ENCODE results near the gene LAMTOR5. TPM values are rescaled to one million over a fixed set of nuclear protein-coding genes. Genes with fewer than 3 reads are reported as not detected.
"Not testable (repeated sequence)": the region's sequence is repeated elsewhere in the genome, so short reads cannot be mapped to it uniquely, and the experiment has no call there.

LAMTOR5 gene
- total RNA-seq, 1 experiment from 2014 or later: 206 TPM

- in situ Hi-C loops (cut with HindIII; ENCODE audit: low pct_unique_long_range_greater_than_20kb, low sequenced_read_pairs): no loop called here
- no peak for DNase-seq (ENCODE audit: low read depth, low spot score)
Observed at GRCh38 chr1:110404401-110404800, 3.1 kb downstream of the LAMTOR5 start.

GRCh38 chr1:110403805-110404204, 3.7 kb downstream of the LAMTOR5 start:
- DNase-seq (ENCODE audit: low read depth, low spot score): no peak
- in situ Hi-C loops (cut with HindIII; ENCODE audit: low pct_unique_long_range_greater_than_20kb, low sequenced_read_pairs): no loop called here

DNA sequence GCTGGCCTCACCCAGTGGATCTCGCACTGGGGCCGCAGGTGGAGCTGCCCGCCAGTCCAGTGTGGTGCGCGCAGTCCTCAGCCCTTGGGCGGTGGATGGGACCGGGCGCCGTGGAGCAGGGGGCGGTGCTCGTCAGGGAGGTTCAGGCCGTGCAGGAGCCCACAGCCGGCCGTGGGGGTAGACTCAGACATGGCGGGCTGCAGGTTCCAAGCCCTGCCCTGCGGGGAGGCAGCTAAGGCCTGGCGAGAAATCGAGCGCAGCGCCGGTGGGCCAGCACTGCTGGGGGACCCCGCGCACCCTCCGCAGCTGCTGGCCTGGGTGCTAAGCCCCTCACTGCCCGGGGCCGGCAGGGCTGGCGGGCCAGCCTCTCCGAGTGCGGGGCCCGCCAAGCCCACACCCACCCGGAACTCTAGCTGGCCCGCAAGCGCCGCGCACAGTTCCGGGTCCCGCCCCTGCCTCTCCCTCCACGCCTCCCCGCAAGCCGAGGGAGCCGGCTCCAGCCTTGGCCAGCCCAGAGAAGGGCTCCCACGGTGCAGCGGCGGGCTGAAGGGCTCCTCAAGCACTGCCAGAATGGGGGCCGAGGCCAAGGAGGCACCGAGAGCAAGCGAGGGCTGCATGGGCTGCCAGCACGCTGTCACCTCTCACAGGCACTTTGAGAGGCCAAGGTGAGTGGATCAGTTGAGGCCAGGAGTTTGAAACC, 11.1 kb downstream of the LAMTOR5 start:
- DNase-seq (ENCODE audit: low read depth, low spot score); in situ Hi-C loops (cut with HindIII; ENCODE audit: low pct_unique_long_range_greater_than_20kb, low sequenced_read_pairs): not testable (repeated sequence)

DNA sequence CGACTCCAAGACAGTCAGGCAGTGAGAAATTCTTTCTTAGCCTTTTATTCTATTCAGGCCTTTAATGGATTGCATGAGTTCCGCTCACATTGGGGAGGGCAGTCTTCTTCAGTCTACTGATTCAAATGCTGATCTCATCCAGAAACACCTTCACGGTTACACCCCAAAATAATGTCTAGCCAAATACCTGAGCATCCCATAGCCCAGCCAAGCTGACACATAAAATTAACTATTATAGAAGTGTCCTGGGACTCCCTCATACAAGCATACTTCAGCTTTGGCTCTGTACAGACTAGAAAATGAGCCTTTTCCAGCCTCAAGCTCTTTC, 13.0 kb downstream of the LAMTOR5 start:
- no peak for DNase-seq (ENCODE audit: low read depth, low spot score)
- in situ Hi-C loops (cut with HindIII; ENCODE audit: low pct_unique_long_range_greater_than_20kb, low sequenced_read_pairs): no loop called here

DNA sequence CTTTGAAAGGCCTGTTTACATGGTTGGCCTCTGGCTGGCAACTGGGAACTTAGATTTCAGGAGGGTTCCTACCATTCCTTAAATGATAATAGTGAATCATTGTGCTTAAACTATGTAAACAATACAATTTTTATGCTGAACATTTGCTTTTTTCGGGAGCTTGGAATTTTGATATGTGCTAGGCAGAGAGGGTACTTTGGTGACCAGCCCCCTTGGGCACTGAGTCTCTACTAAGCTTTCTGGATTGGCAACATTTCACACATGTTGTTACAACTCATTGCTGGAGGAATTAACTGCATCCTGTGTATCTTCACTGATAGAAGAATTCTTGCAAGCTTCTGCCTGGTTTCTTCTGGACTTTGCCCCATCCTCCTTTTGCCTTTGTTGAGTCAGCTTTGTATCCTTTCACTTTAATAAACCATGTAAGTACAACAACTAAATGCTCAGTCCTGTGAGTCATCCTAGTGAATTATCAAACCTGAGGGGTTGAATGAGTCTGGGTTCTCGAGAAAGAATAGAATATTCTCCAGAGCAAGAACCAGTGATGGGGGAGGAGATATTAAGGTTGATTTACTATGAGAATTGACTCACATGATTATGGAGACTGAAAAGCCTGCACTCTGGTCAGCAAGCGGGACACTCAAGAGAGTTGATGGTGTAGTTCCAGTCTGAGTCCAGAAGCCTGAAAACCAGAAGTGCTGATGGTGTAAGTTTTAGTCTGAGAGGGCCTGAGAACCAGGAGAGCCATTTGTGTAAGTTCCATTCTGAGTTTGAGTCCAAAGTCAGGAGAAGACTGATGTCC, 13.6 kb downstream of the LAMTOR5 start:
- no peak for DNase-seq (ENCODE audit: low read depth, low spot score)
- in situ Hi-C loops (cut with HindIII; ENCODE audit: low pct_unique_long_range_greater_than_20kb, low sequenced_read_pairs): no loop called here

DNA sequence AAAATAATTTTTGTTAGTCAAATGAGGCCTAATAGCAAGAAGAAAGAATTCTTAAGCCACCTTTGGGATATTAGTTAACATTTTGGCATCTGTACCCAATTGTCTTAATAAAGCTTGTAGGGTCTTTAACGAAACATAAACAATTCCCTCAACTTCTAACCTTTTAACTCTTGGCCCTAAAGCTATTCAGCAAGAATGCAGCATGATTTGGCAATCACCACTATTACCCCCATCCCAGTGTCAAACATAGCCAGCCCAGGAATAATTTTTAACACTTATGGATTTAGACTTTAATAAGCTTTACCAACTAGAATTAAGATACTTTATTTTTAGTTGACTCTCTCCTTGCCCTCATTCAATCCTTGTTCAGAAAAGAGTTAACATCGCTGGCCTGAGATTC, 14.2 kb downstream of the LAMTOR5 start:
- in situ Hi-C loops (cut with HindIII; ENCODE audit: low pct_unique_long_range_greater_than_20kb, low sequenced_read_pairs): no loop called here
- DNase-seq (ENCODE audit: low read depth, low spot score): no peak

DNA sequence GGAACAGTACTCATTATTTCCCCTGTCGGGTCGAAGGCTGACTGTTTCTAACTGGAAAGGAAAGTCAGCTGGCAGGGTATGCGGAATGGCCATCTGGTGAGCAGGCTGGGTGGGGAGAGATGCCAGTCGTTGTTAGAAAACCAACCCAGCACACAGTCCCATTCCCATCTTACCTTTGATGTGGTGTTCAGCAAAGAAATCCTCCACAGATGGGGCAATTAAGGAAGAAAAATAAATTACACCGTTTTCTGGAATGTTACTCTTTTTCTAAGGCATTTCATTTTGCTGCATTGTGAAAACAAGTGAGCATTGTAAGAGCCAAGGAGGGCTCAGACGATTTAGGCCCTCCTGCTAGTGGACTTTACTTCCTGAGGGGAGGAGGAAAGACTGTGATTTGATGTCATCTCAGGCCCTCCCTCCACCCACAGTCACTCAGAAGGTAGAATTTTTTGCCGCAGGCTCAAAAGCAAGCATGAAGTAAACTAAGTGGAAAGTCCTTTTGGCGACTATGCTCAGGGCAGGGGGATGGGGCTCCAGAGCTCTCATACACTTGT, 16.7 kb downstream of the LAMTOR5 start, which contains the start of gene SLC16A4:
TSS of gene SLC16A4 (minus strand) at position 335 of the 554 bp plus-strand sequence. CDS start 1,703 bp downstream, outside the sequence.
- in situ Hi-C loops (cut with HindIII; ENCODE audit: low pct_unique_long_range_greater_than_20kb, low sequenced_read_pairs): no loop called here
- peak; percentile 89 for DNase-seq (ENCODE audit: low read depth, low spot score)

DNA sequence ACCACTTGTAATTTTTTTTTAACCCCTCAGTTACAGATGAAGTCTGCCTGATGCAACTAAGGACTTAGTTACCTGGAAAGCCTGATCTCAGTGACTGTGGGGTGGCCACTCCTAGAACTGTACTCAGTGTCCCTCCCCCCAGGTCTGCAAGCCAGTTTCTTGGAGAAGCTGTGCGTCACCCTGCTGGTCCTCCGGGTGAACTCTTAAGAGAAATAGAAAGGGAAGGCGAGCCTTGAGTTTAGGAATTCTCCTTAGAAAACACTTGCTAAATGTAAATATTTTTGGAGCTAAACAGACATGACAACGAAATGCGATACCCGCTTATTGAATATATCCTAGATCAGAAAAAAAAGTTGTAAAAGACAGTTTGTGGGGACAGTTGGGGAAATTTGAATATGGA, 17.4 kb downstream of the LAMTOR5 start:
- DNase-seq (ENCODE audit: low read depth, low spot score): peak; percentile 67
- in situ Hi-C loops (cut with HindIII; ENCODE audit: low pct_unique_long_range_greater_than_20kb, low sequenced_read_pairs): no loop called here

DNA sequence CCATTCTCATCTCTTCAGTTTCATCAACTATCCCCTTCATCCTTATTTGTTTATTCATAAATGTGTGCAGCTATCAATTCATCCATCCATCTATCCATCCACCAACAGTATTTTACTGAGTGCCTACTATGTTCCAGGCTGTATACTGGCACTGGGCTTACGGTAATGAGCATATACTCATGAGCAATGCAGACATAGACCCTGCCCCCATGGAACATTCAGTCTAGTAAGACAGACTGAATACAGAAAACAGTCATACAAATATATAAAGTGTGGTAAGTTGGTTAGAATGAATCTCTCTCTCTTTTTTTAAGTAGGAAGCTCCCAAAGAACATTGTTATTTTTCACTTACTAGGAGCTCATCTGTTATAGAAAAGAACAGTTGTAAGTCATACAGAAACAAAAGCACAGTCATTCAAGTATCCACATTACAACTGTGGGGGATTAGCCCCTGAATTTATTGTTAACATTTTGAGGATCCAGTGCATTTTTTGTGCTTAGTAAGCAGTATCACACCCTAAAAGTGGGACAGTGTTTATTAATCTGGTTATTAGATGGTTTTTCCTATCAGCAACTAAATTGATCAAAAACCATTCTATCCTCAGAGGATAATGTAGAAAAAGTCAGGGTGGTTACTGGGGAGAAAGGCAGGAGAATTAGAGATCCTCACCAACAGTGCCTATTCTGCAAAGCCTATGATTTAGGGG, 20.3 kb downstream of the LAMTOR5 start:
- no peak for DNase-seq (ENCODE audit: low read depth, low spot score)
- in situ Hi-C loops (cut with HindIII; ENCODE audit: low pct_unique_long_range_greater_than_20kb, low sequenced_read_pairs): no loop called here

- in situ Hi-C loops (cut with HindIII; ENCODE audit: low pct_unique_long_range_greater_than_20kb, low sequenced_read_pairs): no loop called here
- no peak for DNase-seq (ENCODE audit: low read depth, low spot score)
Observed at GRCh38 chr1:110385369-110385768, 22.1 kb downstream of the LAMTOR5 start.

GRCh38 chr1:110384581-110385321, 22.7 kb downstream of the LAMTOR5 start:
- in situ Hi-C loops (cut with HindIII; ENCODE audit: low pct_unique_long_range_greater_than_20kb, low sequenced_read_pairs): no loop called here
- no peak for DNase-seq (ENCODE audit: low read depth, low spot score)

DNA sequence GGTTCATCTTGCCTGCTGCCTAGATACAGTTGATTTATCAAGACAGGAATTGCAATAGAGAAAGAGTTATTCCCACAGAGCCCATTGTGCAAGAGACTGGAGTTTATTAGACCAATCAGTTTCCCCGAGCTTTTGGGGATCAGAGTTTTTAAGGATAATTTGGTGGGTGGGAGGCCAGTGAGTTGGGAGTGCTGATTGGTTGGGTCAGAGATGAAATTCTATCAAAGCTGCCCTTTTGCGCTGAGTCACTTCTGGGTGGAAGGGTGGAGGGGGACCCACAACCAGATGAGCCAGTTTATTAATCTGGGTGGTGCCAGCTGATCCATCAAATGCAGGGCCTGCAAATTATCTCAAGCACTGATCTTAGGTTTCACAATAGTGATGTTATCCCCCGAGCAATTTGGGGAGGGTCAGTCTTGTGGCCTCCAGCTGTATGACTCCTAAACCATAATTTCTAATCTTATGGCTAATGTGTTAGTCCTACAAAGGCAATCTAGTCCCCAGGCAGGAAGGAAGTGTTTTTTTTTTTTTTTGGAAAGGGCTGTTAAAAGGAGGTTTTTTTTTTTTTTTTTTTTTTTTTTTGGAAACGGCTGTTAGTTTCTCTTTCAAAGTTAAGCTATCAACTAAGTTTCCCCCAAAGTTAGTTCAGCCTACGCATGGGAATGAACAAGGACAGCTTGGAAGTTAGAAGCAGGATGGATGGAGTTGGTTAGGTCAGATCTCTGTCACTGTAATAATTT, 24.1 kb downstream of the LAMTOR5 start:
- DNase-seq (ENCODE audit: low read depth, low spot score): no peak
- in situ Hi-C loops (cut with HindIII; ENCODE audit: low pct_unique_long_range_greater_than_20kb, low sequenced_read_pairs): no loop called here

- no peak for DNase-seq (ENCODE audit: low read depth, low spot score)
- in situ Hi-C loops (cut with HindIII; ENCODE audit: low pct_unique_long_range_greater_than_20kb, low sequenced_read_pairs): no loop called here
Observed at GRCh38 chr1:110380672-110381283, 26.7 kb downstream of the LAMTOR5 start.

- DNase-seq (ENCODE audit: low read depth, low spot score): no peak
- in situ Hi-C loops (cut with HindIII; ENCODE audit: low pct_unique_long_range_greater_than_20kb, low sequenced_read_pairs): no loop called here
Observed at GRCh38 chr1:110375490-110375889, 32.0 kb downstream of the LAMTOR5 start.

GRCh38 chr1:110370827-110371226, 36.7 kb downstream of the LAMTOR5 start:
- in situ Hi-C loops (cut with HindIII; ENCODE audit: low pct_unique_long_range_greater_than_20kb, low sequenced_read_pairs): no loop called here
- DNase-seq (ENCODE audit: low read depth, low spot score): no peak

- in situ Hi-C loops (cut with HindIII; ENCODE audit: low pct_unique_long_range_greater_than_20kb, low sequenced_read_pairs): no loop called here
Observed at GRCh38 chr1:110364221-110364620, 43.3 kb downstream of the LAMTOR5 start.

DNA sequence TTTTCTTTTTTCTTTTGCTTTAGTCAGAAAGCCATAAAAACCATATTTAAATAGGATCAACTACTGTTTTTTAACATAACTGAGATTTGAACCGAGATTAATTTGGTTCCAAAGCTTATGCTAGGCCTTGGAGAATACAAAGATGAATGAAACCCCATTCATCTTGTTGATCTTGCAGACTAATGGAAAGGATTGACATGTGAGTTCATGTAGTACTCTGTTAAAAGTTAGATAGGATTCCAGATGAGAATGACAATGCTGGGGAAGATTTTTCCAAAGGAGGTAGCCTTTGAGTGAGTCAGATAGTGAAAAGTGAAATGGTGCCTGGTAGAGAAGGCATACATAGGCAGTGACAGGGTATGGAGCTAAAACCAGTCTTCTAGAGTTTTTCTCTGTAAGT, 45.6 kb downstream of the LAMTOR5 start:
- peak; percentile 43 for DNase-seq (ENCODE audit: low read depth, low spot score)
- in situ Hi-C loops (cut with HindIII; ENCODE audit: low pct_unique_long_range_greater_than_20kb, low sequenced_read_pairs): no loop called here

More at GRCh38 chr1:110364221-110364620, 43.3 kb downstream of the LAMTOR5 start:
- no peak for DNase-seq (ENCODE audit: low read depth, low spot score)

Measured in SK-MEL-5 (cell line).